ENCODE data around the gene FAM9C.
"Not testable (repeated sequence)": the region's sequence is repeated elsewhere in the genome, so short reads cannot be mapped to it uniquely, and the experiment has no call there.

The FAM9C gene

DNA sequence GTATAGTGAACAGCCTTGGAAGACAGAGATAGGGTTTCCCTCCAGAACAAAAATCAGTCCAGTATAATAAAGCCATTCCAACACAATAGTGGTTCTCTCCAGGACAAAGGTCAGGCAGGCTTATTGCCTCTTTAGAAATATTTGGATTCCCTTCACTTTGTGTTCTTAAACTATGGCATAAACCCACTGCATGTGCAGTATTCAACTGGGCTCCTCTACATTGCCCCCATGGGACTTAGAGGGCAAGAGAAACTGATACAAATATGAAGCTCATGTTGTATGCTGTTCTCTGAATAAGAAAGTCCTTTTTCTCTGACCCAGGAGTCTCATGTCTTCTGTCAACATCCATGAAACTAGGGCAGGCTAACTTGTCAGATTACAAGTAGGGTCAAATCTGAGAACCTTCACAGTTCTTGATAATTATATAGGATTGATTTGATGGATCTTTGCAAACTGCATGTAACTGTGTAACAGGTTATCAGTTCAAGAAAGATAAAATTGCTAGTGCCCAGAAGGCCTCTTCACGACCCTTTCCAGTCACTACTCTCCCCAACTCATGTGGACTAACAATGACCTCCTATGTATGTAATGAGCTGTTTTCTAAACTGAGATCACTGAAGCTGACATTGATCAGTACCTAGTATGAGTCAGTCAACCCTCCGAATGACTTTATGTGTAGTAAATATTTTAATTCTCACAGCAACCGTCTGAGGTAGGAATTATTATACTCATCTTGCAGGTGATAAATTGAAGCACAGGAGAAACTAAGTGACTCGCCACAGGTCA, 31.9 kb upstream of the FAM9C start:
- no peak for DNase-seq (ENCODE audit: low spot score)

DNA sequence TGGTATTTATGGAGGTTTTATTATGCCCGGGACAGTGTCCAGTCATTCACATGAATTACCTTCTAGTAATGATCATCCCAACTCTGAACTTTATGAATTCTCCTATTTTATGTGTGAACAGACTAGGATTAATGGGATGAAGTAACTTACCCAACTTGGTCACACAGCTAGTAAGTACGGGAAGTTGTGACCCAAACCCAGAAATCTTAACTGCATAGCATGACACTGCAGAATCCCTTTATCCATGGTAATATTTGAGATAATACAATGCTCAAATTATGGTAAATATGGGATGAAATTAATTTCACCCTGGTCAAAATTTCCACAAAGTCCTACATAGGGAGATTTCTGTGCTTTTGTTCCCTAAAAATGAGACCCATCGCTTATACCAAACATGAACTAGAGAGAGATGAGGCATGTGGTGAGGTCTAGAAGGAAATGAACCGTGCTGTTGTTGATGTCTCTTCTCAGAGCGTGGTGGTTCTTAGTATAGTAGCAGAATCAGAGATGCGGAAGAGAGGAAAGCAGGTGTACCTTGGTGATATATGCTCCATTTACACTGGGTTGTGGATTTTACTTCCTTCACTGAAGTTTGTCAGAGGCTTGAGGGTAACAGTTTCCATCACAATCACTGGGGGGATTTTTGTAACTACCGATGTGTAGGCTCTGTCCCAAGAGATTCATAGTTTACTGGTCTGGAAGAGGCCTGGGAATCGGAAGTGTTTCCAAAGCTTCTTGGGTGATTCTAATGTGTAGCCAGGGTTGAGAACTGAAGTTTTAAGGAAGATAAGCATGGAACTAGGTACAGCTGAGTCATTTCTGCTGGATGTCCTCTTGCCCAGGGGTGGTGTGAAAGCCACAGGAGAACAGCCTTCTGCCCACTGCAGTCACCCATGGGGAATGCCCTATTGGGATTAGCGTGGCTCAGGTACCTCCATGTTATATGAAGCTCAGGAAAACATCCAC, 30.2 kb upstream of the FAM9C start:
- no peak for DNase-seq (ENCODE audit: low spot score)

DNA sequence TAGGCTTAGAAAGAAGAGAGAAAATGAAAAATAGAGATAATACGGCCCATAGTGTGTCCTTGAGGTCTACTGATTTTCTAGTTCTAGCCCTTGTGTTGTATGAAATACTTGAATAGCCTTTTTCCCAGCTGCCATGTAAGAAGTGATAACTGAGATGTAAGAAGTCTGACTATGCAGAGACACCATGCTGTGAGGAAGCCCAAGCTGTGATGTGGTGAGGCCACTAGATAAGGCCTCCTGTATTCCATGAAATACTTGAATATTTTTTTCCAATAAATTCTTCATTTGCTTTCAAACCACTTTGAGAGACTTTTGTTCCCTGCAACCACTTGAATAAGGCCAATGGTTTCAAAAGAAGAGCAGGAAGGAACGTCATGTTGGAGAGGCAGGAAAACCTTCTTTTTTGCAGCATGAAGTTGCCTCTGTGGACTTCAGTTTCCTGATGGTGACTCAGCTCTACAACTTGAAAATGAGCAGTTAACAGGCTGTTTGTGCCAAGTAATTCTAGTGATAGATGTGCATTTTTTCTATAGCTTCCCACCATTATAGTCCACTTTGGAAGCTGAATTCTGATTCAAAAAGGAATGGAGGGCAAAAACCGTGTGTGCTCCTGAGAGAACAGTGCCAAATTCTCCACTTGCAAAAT, 25.5 kb upstream of the FAM9C start:
- no peak for DNase-seq (ENCODE audit: low spot score)

DNA sequence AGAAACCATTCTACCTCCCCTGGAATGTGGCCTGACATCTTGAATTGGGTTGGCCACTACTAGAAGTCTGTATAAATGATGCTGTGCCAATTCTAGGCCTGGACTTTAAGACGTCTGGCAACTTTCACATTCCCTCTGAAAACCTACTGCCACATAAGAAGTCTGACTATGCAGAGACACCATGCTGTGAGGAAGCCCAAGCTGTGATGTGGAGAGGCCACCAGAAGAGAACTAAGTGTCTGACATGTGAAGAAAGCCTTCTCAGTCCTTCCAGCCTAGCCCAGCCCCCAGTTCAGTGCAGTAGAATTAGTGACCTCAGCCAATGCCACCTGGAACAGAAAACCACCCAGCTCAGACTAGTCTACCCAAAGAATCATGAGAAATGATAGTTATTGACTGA, 24.2 kb upstream of the FAM9C start:
- no peak for DNase-seq (ENCODE audit: low spot score)

DNA sequence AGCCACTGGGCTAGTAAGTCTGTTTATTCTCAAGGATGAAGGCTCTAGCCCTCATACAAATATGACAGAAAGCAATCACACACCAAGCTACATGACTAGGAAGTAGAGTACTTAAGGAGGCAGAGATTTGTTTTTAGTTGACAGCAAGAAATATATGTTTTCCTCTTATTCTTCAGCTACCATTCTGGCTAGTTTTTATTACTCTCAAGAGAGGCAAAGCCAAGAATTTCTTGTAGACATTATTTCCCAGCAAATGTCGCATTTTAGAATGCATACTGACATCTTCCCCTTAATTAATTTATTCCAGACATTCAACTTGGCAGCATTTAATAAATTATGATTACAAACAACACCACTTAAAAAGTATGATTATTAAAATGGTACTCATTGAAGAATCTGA, 23.4 kb upstream of the FAM9C start:
- no peak for DNase-seq (ENCODE audit: low spot score)

DNA sequence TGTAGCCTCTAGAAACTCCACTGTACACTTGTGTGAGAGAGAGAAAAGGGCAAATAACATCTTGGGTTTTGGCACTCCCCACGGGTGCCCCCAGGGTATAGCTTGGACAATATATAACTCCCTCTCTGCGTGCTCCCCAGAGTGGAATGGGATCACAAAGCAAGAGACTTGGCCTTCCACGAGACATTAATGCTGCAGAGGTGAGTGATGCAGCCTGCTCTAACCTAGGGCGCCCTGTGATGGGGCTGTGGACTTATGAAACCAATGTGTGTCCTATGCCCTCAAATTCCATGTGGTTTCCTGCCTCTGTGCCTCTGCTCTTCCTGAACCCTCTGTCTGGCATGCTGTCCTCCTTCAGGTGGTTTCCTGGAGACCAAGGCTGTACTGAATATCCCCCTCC, 22.0 kb upstream of the FAM9C start:
- no peak for DNase-seq (ENCODE audit: low spot score)

DNA sequence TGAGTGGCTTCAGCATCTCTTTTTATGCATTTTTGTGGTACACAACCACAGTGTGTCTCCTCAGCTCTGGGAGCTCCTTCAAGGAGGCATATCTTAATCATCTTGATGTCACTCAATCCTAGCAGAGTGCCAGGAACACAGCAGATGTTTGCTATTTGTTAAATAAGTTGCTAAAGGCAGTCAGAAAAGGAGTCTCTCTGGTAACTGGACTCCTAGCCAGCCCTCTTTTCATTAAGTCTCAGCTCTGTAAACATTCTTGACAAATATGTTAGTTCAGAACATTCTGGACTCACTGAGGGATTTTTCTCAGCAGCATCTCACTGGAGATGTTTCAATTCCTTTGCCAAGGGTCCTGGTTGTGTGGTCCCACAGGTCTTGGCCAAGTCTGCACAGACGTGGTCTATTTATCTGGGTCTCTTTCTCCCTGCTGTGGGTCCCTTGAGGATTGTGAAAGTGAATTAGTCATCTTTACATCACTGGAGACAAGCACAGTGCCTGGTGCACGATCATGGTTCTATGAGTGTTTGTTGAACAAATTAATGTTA, 20.3 kb upstream of the FAM9C start:
- DNase-seq (ENCODE audit: low spot score), result no peak

DNA sequence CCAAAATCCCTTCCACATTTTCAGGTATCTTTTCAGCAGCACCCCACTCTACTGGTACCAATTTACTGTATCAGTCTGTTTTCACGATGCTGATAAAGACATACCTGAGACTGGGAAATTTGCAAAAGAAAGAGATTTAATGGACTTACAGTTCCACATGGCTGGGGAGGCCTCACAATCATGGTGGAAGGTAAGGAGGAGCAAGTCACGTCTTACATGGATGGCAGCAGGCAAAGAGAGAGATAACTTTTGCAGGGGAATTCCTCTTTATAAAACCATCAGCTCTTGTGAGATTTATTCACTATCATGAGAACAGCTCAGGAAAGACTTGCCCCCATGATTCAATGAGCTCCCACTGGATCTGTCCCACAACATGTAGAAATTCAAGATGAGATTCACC, 18.7 kb upstream of the FAM9C start:
- not testable (repeated sequence) for DNase-seq (ENCODE audit: low spot score)

DNA sequence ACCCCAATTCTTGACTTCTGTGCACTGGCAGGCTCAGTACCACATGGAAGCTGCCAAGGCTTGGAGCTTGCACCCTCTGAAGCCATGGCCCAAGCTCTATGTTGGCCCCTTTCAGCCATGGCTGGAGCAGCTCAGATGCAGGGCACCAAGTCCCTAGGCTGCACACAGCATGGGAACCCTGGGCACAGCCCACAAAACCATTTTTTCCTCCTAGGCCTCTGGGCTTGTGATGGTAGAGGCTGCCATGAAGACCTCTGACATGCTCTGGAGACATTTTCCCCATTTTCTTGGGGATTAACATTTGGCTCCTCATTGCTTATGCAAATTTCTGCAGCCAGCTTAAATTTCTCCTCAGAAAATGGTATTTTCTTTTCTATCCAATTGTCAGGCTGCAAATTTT, 17.9 kb upstream of the FAM9C start:
- not testable (repeated sequence) for DNase-seq (ENCODE audit: low spot score)

DNA sequence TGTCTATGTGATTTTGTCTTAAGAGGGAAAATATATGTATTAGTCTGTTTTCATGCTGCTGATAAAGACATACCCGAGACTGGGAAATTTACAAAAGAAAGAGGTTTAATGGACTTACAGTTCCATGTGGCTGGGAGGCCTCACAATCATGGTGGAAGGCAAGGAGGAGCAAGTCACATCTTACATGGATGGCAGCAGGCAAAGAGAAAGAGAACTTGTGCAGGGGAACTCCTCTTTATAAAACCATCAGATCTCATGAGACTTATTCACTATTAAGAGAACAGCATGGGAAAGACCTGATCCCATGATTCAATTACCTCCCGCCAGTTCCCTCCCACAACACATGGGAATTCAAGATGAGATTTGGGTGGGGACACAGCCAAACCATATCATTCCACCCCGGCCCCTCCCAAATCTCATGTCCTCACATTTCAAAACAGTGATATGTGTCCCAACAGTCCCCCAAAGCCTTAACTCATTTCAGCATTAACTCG, 16.8 kb upstream of the FAM9C start:
- not testable (repeated sequence) for DNase-seq (ENCODE audit: low spot score)

DNA sequence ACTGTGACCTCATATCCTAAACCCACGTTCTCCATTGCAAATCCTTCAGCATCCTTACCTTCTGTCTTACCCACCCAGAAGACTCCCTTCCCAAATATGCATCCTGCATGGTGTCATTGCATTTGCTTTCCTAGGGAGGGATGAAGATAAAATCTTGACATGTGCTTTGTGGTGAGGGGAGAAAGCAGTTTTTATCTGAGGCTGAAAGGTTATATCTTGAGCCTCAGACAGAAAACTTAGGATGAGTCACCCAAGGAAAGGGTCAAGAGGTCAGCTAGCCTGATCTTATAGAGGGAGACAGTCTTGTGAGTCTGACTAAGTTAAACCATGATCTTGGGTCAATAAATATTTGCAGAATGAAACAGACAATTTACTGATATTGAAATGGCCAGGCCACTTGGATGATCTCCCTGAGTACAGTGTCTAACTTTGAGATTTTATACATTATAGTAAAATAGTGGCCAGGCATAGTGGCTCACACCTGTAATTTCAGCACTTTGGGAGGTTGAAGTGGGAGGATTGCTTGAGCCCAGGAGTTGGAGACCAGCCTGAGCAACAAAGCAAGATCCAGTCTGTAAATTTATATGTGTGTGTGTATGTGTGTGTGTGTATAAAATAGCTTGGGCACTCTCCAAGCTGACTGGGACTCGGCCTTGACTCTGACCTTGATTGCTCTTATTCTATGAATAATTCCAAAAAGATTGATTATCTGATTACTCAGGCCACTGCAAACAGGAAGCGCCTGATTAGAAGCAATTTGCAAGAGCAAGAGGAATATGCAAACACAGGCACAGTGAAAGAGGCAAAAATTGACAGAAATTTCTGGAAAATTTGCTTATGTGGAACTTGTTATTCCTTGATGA, 15.4 kb upstream of the FAM9C start:
- no peak for DNase-seq (ENCODE audit: low spot score)

DNA sequence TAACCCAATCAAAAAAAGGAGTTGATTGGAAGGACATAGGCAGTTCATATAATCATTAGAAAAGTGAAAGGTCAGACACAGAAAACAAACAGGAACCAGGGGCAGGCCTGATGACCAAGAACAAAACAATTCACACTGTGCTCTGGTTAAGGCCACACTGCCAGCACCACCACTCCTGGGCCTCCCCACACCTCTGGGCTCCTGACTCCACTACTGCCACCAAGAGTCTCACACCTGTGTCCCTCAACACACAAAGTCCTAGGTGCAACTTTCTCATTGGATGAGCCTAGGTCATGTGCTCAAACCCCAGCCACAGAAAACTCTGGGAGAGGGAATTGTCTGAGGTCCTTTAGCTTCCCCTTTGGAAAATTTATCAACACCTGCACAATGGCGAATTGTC, 11.1 kb upstream of the FAM9C start:
- no peak for DNase-seq (ENCODE audit: low spot score)

DNA sequence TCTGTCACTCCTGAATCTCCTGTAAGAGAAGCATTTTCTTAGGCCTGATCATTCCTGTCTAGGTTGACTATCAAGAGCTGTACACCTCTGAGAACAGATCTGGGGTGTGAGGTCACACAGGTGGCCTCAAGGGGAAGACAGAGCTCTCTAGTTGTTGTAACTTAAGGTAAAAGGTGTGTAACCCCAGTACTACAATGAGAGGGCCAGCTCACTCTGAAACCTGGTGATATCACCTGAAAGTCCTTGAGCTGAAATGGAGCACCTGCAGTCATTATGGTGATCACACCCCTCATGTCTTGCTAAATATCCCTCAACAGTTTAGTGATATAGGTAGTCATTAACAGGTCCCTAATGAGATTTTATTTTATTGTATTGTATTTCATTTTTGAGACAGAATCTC, 8.8 kb upstream of the FAM9C start:
- no peak for DNase-seq (ENCODE audit: low spot score)

DNA sequence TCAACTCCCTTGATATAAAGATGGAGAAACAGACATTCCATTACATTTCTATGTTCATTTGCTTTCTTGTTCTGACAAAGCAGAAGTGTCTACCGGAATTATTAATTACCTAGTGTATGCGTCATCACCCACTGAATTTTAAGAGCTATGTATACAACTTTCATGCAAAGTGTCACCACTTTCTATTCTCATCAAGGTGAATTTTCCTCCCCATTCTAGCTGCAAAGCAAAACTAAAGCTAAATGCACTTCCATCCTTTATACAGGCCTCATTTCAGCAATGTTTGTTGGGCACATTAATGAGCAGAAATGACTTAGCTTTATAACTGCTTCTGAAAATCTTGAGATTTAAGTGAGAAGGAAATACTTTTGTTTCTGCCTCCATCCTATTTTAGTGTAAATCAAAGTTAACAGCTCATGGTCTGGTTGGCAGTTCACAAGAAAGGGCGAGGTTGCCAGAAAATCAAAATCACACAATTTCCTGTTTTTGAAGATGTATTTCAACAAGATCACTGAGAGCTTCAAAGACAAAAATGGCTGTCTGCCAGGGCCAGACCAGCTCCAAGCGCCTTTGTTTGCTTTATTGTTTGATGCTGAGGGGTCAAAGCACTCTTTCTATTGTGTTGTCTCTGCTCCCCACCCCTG, 7.2 kb upstream of the FAM9C start:
- DNase-seq (ENCODE audit: low spot score), result peak; percentile 26

DNA sequence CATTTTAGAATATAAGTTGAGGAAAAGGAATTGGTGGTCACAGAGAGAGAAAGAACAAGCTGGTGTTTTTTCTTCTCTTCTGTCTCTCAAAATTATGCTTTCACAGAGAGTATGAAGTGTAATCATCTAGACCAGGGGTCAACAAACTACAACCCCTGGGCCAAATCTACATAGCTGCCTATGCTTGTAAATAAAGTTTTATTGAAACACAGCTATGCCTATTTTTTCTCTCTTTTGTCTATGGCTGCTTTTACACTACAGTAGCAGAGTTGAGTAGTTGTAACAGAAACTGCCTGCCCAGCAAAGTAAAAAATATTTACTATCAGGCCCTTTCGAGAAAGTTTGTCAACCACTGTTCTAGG, 6.7 kb upstream of the FAM9C start:
- no peak for DNase-seq (ENCODE audit: low spot score)

DNA sequence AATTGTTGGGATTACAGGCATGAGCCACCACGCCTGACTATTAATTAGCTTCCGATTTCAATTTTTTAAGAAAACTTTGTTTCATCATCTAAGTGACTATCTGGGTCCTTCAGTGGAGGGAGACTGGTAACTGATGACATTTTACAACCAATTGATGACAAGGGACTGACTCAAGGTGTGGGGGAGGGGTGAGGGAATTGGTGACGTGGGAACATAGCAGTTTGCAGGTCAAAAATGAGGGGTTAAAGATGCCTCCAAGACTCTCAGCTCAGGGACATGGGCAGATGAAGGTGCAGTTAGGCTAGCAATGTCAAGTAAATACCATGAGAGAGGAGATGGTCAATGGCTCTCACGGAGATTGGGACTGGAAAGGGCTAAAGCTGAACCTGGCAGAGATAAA, 5.7 kb upstream of the FAM9C start:
- DNase-seq (ENCODE audit: low spot score), result no peak

DNA sequence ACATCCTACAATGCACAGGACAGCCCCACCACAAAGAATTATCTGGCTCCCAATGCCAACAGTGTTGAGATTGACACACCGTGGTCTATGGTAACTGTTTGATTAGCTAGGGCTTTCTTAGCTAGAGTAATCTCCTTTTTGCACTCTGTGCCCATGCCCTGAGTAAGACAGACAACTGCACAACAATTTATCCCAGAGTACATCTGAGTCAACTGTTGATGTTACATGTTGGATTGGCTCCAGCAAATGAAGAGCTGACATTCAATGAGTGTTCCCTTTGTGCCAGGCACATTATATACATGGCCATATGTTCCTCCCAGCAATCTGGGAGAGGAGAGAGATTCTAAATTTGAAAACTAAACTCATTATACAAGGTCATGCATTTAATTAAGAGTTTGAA, 3.9 kb upstream of the FAM9C start:
- DNase-seq (ENCODE audit: low spot score), result peak; percentile 16

DNA sequence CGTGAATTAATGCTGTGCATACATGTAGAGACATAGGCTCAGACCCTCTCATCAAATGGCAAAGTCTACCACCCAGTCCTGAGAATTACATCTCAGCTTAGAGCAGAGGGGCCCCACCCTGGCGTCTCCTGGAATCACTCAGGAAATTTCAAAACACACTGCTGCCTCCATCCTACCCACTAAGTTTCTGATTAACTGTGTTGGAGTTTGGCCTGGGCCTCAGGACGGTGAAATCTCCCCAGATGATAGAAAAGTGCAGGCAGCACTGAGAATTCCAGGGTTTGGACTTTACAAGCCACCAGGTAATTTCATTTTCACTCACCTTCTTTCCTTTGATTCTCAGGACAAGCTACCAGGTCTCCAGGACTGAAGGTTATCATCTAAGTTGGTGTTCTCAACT, 3.3 kb upstream of the FAM9C start:
- no peak for DNase-seq (ENCODE audit: low spot score)

DNA sequence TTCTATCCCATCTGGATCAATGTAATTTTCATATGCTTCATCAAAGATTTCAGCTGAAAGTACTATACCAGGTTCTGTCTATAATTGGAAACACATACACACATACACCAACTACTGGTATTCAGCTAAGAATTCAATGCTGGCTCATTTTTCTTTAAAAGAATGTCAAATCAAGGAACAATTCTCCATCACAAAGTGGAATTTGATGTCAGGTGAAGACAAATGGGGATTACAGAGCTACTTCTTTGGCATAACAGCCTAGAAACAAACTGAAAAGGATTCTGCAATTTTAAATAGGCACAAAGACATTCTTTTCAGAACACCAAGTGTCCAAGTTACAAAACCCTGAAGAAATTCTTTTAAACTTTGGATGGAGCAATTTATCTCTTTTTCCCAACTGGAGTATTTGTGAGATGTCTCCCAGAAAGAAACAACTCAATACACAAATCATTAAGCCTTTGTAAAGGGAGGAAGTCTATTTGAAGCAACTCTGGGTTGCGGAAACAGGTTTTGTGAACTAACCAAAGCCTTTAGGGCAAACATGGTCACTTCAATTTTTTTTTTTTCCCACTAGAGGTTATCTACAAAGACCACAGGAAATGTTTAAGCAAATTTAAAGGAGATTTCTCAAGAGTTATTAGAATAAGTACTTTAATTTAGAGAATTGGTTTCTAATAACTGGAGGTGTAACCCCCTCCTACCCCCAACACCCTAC, 1.9 kb upstream of the FAM9C start:
- no peak for DNase-seq (ENCODE audit: low spot score)

DNA sequence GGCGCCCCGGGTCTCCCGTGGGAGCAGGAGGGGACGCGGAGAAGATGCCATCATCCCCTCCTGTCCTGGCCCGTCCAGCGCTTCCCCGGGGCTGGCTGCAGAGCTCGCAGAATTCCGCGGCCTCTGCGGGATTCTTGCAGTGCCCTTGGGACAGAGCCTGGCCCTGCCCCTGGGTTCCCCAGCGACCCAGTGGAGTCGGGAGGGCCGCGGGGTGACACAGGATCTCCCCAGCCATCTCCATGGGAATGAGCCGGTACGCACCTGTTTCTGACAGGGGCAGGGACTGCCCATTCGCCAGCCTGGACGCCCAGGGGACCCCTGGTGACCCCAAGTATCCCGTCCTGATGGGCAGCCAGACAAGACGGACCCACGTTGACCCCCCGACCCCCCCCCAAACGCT, 482 bp downstream of the FAM9C start:
- no peak for DNase-seq (ENCODE audit: low spot score)

Measured in Ammon's horn (tissue), 1 donor.